Upper lobe of left lung (tissue), 4 donors: Measurements from ENCODE around the gene PTDSS2.

ENCODE experiments used
- POLR2A ChIP-seq, 4 donors: fragments of 450-650 bp; IDR thresholded peaks; one replicate each; pipeline ENCODE4 v1.5.1; 2016 to 2017; ENCODE audit warnings: antibody characterized with exemption in 4 of 4, mild to moderate bottlenecking in 2 of 4
- TF ChIP-seq, protein P1 (sequence below), 6 experiments: fragments of 450-650 bp in 4 of 6; fragments of 200-600 bp in 2 of 6; sonication (generic) in 2 of 6; IDR thresholded peaks; one replicate each; pipeline ENCODE4 v1.5.1; 2016 to 2019; ENCODE audit warnings: antibody characterized with exemption in 6 of 6

DNA sequence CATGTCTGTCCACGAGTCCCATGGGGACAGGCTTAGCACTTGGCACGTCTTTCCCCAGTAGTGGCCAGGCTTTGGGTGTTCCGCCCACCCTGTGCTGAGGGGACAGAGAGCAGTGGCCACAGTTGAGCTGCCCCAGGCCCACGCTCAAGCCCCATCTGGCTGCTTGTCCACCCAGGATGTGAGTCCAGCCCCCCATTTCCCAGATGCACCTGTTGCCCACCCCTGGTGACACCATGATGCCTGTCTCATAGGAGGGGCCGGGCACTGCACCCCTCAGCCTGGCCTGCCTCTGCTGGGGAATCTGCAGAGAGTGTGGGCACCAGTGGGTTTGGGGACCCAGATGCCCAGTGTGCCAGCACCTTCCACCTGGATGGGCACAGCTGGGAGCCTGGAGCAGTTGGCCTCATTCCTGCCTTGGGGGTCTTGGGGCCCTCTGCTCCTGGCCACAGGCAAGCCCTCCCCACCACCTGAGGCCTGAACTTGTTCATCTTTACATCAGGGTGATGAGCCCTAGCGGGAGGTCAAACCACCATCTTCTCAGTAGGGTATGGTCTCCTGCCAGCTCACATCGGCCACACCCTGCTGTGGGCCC, 41.0 kb upstream of the PTDSS2 start:
- TF ChIP-seq, protein P1, sequence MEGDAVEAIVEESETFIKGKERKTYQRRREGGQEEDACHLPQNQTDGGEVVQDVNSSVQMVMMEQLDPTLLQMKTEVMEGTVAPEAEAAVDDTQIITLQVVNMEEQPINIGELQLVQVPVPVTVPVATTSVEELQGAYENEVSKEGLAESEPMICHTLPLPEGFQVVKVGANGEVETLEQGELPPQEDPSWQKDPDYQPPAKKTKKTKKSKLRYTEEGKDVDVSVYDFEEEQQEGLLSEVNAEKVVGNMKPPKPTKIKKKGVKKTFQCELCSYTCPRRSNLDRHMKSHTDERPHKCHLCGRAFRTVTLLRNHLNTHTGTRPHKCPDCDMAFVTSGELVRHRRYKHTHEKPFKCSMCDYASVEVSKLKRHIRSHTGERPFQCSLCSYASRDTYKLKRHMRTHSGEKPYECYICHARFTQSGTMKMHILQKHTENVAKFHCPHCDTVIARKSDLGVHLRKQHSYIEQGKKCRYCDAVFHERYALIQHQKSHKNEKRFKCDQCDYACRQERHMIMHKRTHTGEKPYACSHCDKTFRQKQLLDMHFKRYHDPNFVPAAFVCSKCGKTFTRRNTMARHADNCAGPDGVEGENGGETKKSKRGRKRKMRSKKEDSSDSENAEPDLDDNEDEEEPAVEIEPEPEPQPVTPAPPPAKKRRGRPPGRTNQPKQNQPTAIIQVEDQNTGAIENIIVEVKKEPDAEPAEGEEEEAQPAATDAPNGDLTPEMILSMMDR (IDR thresholded peaks at IDR 0.05) = no peak
- TF ChIP-seq POLR2A (IDR thresholded peaks at IDR 0.05) = no peak
